G401 (cell line): ENCODE results near the gene RPL7A. TPM values are rescaled to one million over a fixed set of nuclear protein-coding genes. Genes with fewer than 3 reads are reported as not detected.
"Not testable (repeated sequence)": the region's sequence is repeated elsewhere in the genome, so short reads cannot be mapped to it uniquely, and the experiment has no call there.

Source experiments
- DNase-seq: peaks from one replicate; pipeline ENCODE4 v3.0.0-alpha.2; 2015; ENCODE audit warnings: low spot score
- in situ Hi-C: cut with HindIII; loops from 2 replicates; pipeline ENCODE4 v1.10.0; 2016; ENCODE audit warnings: low sequenced_read_pairs, mixed read lengths
- total RNA-seq: library from RNA; depleted of rRNA; stranded (reverse); fragments of >200 nt; shearing (Covaris generic); gene quantifications from 2 replicates; pipeline ENCODE4 v1.2.3, GENCODE V29; 2014; rRNA removed

RPL7A gene
- 3,218 and 3,629 TPM in 2 replicates for total RNA-seq

DNA sequence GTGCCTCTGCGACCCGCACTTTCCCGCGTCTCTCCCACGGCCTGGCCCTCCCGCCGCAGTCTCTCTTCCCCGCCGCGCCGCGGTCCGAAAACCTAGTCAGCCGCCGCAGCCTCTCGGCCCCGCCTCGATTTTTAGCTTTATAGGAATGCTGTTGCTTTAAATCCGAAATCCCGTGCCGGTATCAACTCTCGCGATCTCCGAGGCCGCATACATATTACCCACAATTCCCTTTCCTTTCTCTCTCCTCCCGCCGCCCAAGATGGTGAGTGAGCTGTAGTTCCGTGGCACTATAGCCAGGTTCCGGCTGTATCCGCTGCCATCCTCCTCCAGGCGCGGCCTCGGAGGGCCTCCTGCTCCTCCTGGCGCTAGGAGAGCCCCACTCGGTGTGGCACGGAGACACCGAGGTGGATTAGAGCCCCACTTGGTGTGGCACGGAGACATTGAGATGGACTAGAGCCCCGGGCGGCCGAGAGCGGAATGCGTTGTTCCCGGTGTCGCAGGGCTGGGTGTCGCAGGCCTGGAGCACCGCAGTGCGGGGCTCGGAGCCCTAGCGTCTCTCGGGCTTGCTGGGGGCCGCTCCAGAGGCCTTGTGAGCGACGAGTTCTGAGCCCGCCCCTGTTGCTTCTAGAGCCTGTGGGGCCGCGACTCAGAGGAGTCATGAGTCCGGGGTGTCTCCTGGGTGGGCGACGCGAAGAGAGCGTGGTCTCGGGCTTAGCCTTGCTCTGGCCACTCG is at the start of gene RPL7A, which contains the start of gene MED22:
RPL7A (plus strand) TSS at position 234 of the 733 bp plus-strand sequence; CDS start at position 260, 26 bp downstream.
MED22 (minus strand) TSS at position 147 of the 733 bp plus-strand sequence. CDS start 1,469 bp downstream, outside the sequence.
- DNase-seq, result peak; percentile 97
- in situ Hi-C loops, result no loop called here

DNA sequence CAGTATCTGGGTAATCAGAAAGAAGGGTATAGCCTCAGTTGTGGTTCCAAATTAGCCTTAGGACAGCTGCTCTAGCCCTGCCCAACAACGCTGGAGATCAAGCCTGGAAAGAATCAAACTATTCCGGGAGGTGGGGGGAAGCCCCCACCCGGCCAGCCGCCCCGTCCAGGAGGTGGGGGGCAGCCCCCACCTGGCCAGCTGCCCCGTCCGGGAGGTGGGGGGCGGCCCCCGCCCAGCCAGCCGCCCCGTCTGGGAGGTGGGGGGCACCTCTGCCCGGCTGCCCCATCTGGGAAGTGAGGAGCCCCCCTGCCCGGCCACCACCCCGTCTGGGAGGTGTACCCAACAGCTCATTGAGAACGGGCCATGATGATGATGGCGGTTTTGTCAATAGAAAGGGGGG is 48.0 kb upstream of the RPL7A start:
- in situ Hi-C loops, DNase-seq: not testable (repeated sequence)

DNA sequence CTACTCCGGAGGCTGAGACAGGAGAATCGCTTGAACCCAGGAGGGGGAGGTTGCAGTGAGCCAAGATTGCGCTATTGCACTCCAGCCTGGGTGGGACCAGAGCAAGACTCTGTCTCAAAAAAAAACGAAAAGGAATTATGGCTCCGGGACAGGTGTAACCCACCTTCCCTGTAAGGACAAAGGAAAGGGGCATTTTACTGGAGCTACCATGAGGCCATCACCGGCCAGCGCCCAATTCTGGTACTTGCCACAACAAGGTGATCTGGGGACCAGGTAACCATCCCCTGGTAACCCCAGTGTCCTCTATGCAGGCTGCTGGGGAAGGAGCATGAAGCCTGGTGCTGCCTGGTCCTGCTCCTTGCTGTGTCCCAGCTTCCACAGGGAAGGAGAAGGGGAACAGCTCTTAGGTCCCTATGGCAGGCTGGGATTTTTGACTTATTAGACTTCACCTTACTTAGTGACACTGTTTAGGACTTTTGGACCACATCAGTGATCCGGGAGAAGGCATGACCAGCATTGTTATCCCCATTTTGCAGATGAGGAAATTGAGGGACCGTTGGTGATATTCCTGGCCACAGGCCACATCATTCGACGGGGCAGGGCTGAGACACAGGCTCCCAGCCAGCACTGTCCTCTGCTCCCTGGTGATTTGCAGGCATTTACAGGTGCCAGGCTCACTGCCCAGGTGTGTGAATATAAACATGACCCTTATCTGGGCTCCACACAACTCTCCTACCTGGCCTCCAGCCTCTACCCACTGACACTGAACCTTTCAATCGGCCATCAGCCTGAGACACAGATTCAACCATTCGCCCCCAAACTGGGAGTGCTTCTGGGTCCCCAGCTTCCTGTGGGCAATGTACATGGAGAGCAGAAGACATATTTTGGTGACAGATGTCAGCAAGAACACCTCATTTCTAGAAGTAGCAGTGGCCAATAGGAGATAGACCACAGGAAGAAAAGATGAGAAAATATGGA is 46.5 kb upstream of the RPL7A start:
- no peak for DNase-seq
- in situ Hi-C loops, result no loop called here

DNA sequence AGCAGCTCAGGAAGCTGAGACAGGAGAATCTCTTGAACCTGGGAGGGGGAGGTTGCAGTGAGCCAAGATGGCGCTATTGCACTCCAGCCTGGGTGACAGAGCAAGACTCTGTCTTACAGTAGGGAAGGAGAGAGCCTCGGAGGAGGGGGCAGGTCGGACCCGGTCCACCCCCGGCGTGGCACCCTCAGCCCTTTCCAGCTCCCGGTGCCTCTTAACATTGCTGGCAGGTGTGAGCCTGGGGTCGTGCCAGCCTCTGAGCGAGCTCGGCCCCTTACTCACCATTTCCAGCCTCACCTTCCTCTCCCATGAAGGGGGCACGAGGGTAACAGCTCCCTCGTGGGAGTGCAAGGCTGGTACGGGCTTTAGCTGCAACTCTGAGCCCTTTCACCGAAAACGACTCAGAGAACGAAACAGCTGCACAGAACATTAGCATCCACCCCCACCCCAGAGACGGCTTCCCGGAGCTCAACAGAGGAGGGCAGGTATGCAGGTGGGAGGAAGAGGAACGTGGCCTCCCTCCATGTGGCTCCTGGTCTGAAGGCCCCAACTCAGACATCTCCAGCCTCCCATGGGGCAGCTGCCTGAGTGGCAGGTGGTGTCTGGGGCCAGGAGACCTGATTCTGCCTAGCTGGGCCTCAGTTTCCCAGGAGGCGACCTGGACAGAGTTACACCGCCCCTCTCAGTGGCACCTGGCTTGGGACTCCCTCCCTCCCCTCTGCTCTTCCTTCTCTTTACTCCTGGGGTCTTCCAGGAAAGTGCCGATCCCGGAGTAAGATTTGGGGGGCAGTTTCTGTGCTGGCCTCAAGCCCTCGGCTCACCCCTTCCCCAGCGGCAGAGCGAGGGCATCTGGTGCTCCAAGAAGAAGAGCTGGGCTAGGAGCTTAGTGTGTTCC is 44.5 kb upstream of the RPL7A start:
- in situ Hi-C loops, result no loop called here
- no peak for DNase-seq

DNA sequence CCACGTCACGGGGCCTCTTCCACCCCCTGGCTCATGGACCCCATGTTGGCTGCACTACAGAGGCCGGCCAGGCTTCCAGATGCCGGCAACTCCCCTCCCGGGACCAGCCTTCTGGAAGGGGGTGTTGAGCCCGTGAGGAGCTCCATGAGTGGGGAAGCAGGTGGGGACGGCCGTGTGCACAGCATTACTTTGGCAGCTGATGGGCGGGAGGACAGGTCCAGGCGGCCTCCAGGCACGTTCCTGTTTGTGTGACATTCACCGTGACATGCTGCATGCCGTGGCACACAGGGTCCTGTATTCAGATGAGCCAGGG is 43.9 kb upstream of the RPL7A start:
- no peak for DNase-seq
- in situ Hi-C loops, result no loop called here

DNA sequence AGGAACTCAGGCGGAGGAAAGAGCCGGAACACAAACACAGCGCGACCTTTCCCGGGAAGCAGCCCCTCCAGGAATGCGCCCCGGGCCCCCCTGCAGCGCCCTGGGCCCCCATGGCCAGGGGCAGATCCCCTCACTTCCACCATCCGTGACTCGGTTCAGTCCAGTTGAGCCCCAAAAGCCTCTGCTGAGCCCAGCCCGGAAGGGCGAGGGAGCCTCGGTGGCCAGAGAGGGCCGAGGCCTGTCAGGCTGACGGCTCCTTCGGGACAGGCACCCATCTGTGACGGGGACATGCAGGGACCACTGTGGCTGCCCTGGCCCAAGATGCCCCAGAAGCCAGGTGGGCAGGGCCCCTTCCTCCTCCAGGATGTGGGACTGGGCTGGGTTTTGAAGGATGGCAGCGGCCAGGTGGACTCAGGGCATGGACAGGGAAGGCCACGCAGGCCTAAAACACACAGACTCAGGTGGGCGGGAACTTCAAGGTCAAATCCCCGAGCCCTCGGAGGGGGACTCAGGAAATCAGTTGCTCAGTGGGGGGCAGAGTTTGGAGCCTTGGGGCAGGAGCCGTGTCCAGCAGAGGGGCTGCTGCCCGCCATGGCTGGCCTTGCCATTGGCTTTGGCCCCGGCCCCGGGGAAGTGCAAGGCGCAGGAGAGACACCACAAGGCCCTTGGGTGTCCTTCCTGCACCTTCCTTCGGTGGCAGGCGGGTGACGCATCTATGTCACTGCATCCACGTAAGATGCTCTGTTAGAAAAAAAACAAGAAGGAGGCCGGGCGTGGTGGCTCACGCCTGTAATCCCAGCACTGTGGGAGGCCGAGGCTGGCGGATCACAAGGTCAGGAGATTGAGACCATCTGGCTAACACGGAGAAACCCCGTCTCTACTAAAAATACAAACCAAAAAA is 43.3 kb upstream of the RPL7A start:
- no peak for DNase-seq
- in situ Hi-C loops, result no loop called here

DNA sequence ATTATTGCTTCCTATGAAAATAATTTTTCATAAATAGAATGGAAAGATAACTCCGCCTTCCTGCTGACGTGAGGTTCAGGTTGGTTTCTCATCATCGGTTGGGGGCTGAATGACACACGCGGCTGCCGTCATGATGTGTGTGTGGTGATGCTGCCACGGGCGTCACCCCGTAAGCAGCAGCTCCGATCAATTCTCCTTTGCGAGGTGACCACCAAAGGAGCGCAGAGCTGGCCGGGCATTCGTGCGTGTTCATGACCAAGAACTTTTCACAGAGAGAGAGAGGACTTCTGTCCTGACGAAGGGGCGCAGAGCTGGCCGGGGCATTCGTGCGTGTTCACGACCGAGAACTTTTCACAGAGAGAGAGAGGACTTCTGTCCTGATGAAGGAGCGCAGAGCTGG is 42.3 kb upstream of the RPL7A start:
- no peak for DNase-seq
- in situ Hi-C loops, result no loop called here

DNA sequence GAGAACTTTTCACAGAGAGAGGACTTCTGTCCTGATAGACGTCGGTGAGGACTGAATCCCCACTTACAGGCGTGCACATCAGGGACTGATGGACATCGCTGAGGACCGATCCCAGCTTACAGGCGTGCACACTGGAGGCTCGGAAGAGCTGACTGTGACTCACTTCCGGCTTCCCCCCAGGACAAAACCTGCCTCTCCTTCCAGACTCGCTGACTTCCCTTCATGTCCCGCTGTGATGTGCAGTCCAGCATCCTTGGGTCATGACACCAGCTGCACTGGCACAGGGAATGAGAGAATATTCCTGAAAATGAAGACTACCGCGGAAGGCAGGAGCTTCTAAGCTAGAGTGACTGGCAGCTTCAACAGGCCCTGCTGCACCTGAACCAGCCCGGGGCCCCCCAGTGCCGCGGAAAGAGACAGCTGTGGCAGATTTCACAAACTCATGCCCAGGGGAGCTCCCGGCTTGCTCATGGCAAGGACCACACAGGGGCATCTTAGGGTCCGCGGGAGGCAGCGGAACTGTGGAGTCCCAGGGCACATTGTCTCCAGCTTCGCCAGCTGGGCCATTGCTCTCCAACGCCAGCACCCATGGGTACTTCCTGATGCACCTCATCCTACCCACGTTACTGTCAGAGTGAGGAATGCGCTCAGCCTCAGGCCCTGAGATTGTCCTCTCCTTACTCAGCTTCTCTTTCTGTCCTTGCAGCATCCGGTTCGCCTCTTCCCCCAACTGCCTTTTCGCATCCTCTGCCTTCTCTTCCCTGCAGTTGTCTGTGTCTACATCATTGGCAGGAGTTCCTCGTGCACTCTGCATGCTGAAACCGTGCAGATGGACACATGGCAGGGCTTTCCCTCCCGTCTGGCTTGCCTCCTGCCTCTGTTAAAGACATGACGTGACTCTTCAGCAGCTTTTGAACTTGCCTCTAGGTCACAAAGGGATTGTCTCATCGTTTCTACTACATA is 41.5 kb upstream of the RPL7A start:
- DNase-seq, result peak; percentile 51
- in situ Hi-C loops, result no loop called here

DNA sequence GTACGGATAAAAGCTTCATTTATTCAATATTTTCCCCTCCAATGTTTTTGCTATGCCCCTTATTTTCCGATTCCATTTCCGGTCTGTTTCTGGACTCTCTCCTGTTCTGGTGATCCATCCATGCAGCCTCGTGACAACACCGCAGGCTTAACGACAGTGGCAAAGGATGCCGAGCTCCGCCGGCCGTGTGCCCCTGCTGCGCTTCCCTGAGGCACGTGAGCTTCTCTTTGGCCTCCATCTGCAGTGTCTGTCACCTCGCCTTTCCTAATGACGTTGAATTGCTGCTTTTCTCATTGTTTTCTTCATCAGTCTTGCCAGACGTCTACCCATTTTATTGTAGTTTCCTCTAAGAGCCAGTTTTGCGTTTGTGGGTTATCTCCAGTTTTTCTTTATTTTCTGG is 40.7 kb upstream of the RPL7A start:
- no peak for DNase-seq
- in situ Hi-C loops, result no loop called here

DNA sequence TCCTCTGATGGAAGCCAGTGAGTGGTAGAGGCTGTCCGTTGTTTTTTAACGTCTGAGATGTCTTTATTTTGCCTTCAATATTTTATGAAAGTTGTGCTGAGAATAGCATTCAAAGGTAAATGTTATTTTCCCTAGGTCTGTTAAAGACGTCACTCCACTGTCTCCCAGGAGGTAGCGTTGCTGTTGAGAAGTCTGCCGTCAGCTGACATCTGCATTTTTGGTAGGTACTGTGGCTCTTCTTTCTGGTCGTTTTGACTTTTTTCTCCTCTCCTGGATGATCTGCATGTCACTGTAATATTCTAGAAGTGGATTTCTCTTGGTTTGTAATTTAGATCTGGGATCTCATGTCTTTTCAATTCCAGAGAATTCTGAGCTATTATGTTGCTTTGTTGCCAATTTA is 38.4 kb upstream of the RPL7A start:
- in situ Hi-C loops, result no loop called here
- DNase-seq, result no peak

DNA sequence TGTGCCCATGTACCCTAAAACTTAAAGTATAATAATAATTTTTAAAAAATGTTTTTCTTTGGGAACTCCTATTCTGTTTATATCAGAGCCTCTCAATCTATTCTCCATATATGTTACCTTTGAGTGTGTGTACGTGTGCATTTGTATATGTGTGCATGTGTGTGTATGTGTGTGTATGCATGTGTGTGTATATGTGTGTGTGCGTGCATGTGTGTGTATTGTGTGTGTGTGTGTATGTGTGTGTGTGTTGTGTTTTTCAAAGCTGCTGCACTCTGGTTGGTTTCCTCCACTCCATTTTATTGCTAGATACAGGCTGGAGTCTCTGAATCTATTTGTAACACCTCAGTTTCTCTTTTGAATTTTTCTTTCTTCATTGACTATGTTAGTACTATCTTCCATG is 32.0 kb upstream of the RPL7A start:
- in situ Hi-C loops, result no loop called here
- no peak for DNase-seq

DNA sequence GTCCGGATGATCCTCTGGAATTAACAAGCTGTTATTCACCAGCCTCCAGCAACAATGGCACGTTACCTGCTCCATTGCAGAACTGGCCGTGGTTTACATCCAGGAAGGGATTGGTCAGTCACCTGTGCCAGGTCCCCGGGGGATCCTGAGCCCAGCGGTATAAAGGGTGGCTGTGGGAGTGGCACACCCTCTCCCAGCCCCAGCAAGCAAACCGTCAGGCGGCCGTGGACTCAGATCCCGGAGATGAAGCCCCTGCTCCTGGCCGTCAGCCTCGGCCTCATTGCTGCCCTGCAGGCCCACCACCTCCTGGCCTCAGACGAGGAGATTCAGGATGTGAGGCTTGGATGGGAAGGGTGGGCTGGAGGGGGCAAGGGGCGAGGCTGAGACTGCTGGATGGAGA is 30.5 kb upstream of the RPL7A start:
- DNase-seq, in situ Hi-C loops: not testable (repeated sequence)

DNA sequence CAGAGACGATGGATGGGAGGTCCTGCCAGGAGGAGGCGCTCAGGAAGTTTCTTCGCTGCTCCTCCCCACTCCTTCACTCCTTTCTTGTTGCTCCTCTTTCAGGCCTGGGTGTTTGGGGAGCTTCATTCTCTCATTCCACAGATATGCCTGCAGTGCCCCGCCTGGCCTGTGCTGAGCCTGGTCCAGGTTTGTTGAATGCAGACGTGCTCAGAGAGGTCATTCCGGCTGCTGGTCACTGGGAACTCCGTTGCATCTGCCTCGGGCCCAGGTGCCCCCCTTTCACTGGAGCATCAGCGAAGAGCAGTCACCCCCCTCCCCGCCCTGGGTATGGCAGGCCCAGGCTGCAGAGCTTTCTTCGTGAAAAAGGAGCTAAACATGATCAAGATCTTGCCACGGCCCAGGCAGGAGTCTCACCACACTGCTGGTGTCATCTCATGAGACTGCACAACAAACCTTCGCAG is 27.6 kb upstream of the RPL7A start:
- no peak for DNase-seq
- in situ Hi-C loops, result no loop called here

DNA sequence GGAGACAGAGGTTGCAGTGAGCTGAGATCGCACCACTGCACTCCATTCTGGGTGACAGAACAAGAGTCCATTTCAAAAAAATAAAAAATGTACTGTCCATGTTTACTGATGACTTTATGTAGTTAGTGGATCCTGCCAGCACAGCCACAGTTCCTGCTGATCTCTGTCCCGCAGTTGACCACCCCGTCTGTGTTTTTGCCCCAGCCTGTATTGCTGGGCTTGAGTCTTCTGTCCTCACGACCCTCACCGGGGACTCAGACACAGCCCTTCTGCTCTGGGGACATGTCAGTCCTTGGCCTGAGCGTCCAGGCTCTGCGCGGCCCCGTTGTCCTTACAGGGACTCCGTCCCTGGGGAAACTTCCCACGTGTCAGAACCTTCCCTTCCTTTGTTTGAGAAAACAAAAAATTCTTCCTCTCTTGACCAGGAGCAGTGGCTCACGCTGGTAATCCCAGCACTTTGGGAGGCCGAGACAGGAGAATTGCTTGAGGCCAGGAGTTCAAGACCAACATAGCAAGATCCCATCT is 26.5 kb upstream of the RPL7A start:
- in situ Hi-C loops, result no loop called here
- DNase-seq, result no peak

DNA sequence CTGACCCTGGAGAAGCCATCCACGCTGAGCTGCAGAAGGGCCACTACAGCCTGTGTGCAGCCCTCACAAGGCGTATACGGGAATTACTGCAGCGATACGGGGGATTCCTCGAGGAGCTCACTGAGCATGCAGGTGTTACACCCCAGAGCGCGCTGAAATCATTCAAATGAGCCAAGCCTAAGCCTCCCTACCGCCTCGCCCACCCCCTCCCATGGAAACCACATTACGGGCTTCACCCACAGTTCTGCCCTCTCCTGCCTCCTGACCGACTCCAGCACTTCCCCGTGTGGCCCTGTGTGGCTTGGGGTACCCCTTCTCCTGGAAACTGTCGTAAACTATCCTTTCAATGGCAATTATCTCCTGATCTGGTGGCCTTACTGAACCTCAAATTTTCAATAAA is 25.3 kb upstream of the RPL7A start:
- in situ Hi-C loops, result no loop called here
- no peak for DNase-seq

DNA sequence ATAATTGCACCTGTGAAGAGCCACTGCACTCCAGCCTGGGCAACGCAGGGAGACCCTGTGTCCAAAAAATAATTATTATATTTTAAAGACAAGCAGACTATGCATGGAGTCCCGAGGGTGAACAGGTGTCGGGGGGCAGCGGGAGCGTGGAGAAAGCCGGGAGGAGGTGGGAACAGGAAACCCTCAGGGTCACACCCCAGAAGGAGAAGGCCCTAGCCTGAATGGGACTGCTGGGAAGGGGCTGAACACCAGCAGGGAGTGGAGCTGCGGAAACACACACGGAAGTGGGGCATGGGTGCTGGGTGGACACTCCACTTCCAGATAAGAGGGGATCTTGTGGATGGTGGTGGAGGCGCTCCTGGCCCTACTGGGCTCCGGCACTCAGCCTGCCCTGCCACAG is 24.8 kb upstream of the RPL7A start:
- in situ Hi-C loops, result no loop called here
- no peak for DNase-seq
